Measurements from ENCODE around the gene RPS29.

The RPS29 gene

DNA sequence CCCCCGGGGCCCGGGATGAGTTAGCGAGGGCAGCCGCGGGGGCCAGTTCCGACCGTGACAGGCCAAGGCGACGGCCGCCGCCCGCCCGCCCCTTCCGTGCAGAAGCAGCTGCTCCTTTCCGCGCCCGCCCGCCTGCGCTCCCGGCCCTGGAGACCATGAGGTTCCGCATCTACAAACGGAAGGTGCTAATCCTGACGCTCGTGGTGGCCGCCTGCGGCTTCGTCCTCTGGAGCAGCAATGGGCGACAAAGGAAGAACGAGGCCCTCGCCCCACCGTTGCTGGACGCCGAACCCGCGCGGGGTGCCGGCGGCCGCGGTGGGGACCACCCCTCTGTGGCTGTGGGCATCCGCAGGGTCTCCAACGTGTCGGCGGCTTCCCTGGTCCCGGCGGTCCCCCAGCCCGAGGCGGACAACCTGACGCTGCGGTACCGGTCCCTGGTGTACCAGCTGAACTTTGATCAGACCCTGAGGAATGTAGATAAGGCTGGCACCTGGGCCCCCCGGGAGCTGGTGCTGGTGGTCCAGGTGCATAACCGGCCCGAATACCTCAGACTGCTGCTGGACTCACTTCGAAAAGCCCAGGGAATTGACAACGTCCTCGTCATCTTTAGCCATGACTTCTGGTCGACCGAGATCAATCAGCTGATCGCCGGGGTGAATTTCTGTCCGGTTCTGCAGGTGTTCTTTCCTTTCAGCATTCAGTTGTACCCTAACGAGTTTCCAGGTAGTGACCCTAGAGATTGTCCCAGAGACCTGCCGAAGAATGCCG lies 35.1 kb upstream of the RPS29 start:
- TF ChIP-seq, protein P1, sequence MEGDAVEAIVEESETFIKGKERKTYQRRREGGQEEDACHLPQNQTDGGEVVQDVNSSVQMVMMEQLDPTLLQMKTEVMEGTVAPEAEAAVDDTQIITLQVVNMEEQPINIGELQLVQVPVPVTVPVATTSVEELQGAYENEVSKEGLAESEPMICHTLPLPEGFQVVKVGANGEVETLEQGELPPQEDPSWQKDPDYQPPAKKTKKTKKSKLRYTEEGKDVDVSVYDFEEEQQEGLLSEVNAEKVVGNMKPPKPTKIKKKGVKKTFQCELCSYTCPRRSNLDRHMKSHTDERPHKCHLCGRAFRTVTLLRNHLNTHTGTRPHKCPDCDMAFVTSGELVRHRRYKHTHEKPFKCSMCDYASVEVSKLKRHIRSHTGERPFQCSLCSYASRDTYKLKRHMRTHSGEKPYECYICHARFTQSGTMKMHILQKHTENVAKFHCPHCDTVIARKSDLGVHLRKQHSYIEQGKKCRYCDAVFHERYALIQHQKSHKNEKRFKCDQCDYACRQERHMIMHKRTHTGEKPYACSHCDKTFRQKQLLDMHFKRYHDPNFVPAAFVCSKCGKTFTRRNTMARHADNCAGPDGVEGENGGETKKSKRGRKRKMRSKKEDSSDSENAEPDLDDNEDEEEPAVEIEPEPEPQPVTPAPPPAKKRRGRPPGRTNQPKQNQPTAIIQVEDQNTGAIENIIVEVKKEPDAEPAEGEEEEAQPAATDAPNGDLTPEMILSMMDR (IDR thresholded peaks at IDR 0.05): no peak

DNA sequence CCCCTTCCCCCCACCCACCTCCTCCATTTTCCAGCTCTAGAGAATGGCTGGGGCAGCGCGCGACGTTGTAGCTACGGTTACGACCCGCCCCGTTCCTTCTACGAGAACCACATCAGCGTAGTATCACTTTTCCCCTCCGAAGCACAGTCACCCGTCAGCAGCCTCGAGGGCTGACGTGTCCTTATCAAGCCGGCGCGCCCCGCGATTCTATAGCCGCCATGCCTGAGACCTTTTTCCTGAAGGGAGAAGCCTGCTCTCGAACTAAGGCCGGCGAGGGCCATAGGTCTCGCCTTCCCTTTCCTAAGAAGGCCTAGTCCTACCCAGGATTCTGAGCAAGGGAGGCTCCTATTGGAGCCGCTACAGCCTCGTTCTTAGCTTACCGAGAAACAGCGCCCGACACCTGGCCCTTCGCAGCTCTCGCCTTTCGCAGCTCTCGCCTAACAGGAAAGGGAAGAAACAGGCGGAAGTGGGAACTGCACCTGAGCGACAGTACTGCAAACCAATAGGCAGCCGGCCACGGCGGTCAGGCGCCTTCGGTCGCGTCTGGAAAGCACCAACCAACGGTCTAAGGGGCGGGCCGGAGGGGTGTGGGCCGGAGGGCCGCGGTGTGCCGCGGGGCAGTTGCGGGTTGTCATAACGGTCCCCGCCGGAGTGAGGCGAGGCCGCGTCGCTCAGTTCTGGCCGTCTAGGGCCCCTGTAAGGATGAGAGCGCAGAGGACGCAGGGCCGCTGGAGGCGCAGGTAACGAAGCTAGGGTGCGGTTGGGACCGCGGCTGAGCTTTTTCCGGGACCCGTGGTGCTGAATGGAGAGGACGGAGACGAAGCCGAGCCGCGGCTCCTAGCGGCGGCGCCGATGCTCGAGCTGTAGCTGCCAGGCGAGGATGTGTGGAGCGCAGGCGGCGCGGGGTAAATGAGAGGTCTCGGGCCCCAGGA lies 34.3 kb upstream of the RPS29 start, which contains the start of the genes MGAT2 and RPL36AL:
MGAT2 (plus strand) TSS at position 618 of the 932 bp plus-strand sequence. CDS start 470 bp downstream, outside the sequence.
RPL36AL (minus strand) TSS at position 445 of the 932 bp plus-strand sequence. CDS start 1,522 bp downstream, outside the sequence.
- TF ChIP-seq, protein P1 (IDR thresholded peaks at IDR 0.05): 0 out of 2 replicates have a peak, but pooled peaks have one; percentile 21

DNA sequence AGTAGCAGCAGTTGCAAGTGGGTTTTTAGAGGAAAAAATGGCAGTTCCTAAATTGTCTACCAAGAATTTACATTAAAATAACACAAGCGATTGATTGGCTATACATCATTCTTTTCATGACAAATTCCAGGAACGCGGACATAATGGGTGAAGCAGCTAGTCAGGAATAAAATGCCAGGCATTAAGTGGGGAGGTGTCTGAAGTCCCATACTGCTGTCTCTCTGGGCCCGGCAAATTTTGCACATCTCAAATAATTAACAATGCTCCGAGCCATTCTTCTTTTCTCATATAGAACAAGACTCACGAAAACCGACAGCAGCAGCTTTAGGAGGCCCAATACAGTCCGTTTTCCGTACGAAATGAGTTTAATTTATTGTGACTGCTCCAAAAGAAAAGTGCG lies 33.5 kb upstream of the RPS29 start:
- TF ChIP-seq, protein P1 (IDR thresholded peaks at IDR 0.05): no peak

DNA sequence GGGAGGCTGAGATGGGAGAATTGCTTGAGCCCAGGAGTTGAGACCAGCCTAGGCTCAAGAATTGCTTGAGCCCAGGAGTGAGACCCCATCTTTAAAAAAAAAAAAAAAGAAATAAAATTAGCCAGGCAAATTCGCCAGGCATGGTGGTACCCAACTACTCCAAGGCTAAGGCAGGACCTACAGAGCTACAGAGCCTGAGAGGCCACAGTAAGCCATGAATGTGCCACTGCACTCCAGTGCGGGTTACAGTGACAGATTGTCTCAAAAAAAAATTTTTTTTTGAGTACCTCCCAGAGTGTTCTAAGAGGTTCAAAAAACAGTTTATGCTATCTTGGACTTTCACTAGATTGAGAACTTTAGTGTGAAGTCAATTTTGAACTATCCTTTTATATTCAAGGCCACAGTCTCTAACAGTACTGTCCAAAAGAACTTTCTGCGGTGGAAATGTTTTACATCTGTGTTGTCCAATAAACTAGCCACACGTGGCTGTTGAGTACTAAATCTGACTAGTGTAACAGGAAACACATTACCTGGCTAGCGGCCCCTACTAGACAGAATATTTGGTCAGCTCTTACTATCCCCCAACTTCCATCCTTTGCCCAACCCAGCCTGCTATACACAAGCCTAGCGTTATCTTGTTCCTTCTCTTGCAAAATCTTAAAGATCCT lies 31.8 kb upstream of the RPS29 start:
- TF ChIP-seq, protein P1 (IDR thresholded peaks at IDR 0.05): no peak

DNA sequence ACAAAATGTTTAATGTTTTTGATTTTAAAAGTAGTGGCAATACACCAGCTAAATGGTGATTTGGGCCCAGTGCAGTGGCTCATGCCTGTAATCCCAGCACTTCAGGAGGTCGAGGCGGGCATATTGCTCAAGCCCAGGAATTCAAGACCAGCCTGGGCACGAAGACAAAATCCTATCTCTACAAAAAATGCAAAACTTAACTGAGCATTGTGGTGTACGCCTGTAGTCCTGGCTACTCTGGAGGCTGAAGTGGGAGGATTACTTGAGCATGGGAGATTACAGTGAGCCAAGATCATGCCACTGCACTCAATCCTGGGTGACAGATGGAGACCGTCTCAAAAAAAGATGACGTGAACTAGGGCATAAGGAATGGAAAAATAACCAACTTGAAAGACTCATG lies 29.6 kb upstream of the RPS29 start:
- TF ChIP-seq, protein P1 (IDR thresholded peaks at IDR 0.05): no peak

DNA sequence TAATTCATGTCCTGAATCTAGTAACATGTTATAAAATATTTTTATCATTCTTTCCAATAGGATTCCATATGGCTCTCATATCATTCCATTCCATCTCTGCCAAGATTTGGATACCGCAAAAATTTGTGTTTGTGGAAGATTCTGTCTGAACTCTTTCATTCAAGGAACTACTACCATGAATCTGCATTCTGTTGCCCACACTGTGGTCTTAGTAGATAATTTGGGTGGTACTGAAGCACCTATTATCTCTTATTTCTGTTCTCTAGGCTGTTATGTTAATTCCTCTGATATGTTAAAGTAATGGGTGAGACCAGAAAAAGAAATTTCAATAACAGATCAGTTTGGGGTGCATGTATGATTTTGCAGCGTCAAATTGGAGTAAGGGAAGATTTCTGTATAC lies 28.0 kb upstream of the RPS29 start:
- TF ChIP-seq, protein P1 (IDR thresholded peaks at IDR 0.05): no peak

DNA sequence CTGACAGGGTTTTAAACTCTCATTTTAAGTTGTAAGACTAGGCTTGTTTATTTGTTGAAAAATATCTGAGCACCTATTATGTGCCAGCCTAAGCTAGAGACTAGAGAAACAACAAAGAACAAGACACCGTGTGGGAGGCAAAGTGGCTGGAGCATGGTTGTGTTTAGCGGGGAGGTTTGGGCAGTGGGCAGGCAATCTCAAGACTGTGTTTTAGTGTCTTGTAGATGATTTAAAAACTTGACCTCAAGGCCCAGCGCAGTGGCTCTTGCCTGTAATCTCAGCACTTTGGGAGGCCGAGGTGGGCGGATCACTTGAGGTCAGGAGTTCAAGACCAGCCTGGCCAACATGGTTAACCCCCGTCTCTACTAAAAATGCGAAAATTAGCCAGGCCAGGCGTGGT lies 26.5 kb upstream of the RPS29 start:
- TF ChIP-seq, protein P1 (IDR thresholded peaks at IDR 0.05): no peak
